Stomach (tissue), 4 donors: ENCODE measurements around the gene RASSF1.

Experiments used
- POLR2A ChIP-seq, 4 donors: fragments of 450-650 bp; IDR thresholded peaks; one replicate each; pipeline ENCODE4 v1.6.1; 2016; ENCODE audit warnings: antibody characterized with exemption in 4 of 4, control low read depth in 2 of 4, mild to moderate bottlenecking in 1 of 4, moderate library complexity in 1 of 4
- TF ChIP-seq, protein P1 (sequence below), 7 experiments: fragments of 450-650 bp in 4 of 7; fragments of 200-600 bp in 3 of 7; sonication (generic) in 3 of 7; IDR thresholded peaks; one replicate each; pipeline ENCODE4 v1.5.1; 2016 to 2019; ENCODE audit warnings: antibody characterized with exemption in 7 of 7, control low read depth in 2 of 7, mild to moderate bottlenecking in 1 of 7

DNA sequence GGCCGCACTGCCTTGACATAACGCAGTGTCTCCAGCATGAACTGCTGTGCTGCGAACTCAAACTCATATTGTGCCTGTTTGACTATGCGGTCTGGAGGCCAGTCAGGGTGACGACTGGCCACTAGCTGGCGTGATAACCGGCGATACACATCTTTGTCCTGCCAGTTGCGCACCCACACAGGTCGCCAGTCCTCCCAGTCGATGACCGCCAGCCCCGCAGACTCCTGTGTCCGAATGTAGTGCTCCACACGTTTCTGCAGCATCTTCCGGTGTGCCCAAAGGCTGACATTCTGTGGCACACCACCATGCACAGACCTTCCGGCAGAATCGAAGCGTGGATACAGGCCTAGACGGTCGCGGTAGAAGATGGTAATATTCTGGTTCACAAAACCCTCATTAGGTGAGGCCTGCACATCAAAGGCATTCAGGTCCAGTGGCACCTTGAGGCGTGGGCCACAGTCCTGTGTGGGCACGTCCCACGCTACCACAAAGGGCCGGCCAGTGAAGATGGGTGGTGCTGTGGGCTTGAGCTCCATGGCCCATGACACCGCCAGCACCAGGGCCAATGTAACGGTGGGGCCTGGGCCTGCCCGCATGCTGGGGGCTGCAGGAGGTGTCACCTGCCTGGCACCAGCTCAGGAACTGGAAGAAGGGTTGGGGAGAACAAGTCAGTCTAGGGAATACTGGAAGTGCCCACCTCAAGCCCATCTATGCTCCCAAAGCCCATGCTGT, 20.6 kb downstream of the RASSF1 start:
- TF ChIP-seq POLR2A (IDR thresholded peaks at IDR 0.05) = no peak
- TF ChIP-seq, protein P1, sequence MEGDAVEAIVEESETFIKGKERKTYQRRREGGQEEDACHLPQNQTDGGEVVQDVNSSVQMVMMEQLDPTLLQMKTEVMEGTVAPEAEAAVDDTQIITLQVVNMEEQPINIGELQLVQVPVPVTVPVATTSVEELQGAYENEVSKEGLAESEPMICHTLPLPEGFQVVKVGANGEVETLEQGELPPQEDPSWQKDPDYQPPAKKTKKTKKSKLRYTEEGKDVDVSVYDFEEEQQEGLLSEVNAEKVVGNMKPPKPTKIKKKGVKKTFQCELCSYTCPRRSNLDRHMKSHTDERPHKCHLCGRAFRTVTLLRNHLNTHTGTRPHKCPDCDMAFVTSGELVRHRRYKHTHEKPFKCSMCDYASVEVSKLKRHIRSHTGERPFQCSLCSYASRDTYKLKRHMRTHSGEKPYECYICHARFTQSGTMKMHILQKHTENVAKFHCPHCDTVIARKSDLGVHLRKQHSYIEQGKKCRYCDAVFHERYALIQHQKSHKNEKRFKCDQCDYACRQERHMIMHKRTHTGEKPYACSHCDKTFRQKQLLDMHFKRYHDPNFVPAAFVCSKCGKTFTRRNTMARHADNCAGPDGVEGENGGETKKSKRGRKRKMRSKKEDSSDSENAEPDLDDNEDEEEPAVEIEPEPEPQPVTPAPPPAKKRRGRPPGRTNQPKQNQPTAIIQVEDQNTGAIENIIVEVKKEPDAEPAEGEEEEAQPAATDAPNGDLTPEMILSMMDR (IDR thresholded peaks at IDR 0.05) = no peak
